Small intestine (tissue), 16 donors: ENCODE data around the gene SRGAP3. TPM values are rescaled to one million over a fixed set of nuclear protein-coding genes. Genes with fewer than 3 reads are reported as not detected.
"Not testable (repeated sequence)": the region's sequence is repeated elsewhere in the genome, so short reads cannot be mapped to it uniquely, and the experiment has no call there.

Experiments
- DNase-seq, 2 donors: peaks; one replicate each; pipeline versions ENCODE4 v3.0.0 to v3.0.0-alpha.2; 2013
- FAIRE-seq: peaks from 2 replicates; lab custom pipeline; 2012; peaks lifted over from hg19 to GRCh38; lab: Jason Lieb, UNC
- H3K27ac ChIP-seq, 3 donors: one replicate each; pipeline ENCODE4 v1.5.1; 2013; ENCODE audit warnings: low read length in 2 of 3, mild to moderate bottlenecking in 2 of 3, control low read depth in 1 of 3, inconsistent platforms in 1 of 3, low read depth in 1 of 3, moderate library complexity in 1 of 3
- H3K27me3 ChIP-seq, 3 donors: one replicate each; pipeline ENCODE4 v1.6.1; 2013; ENCODE audit warnings: low read length in 3 of 3, inconsistent platforms in 1 of 3; ENCODE audit not compliant: control insufficient read depth in 3 of 3, insufficient read depth in 3 of 3
- H3K36me3 ChIP-seq, 3 donors: one replicate each; pipeline ENCODE4 v1.6.1; 2013; ENCODE audit warnings: low read length in 3 of 3, inconsistent platforms in 1 of 3, low read depth in 1 of 3, mild to moderate bottlenecking in 1 of 3, moderate library complexity in 1 of 3; ENCODE audit not compliant: control insufficient read depth in 3 of 3, insufficient read depth in 2 of 3
- H3K4me1 ChIP-seq, 3 donors: one replicate each; pipeline ENCODE4 v1.6.1; 2013; ENCODE audit warnings: low read length in 2 of 3, inconsistent platforms in 1 of 3, low read depth in 1 of 3, mild to moderate bottlenecking in 1 of 3, moderate library complexity in 1 of 3; ENCODE audit not compliant: control insufficient read depth in 3 of 3, insufficient read depth in 2 of 3
- H3K4me3 ChIP-seq, 3 donors: one replicate each; pipeline ENCODE4 v1.5.1; 2013; ENCODE audit warnings: low read length in 3 of 3, control low read depth in 1 of 3, inconsistent platforms in 1 of 3, low read depth in 1 of 3, mild to moderate bottlenecking in 1 of 3, moderate library complexity in 1 of 3
- H3K9me3 ChIP-seq, 2 donors: one replicate each; pipeline ENCODE4 v1.6.1; 2013; ENCODE audit warnings: low read depth in 1 of 2, low read length in 1 of 2; ENCODE audit not compliant: control insufficient read depth in 2 of 2, insufficient read depth in 1 of 2
- WGBS, 3 donors: extraction: QIAGEN DNeasy Blood & Tissue Kit; methylation state at CpG; one replicate each; pipeline ENCODE4 v1.1.7; 2013; 5-methylcytosine and 5-hydroxymethylcytosine counted together
- long read RNA-seq, 10 donors: transcript quantifications; one replicate each; lab custom pipeline, GENCODE V29; 2026
- polyA plus RNA-seq, 4 donors: library from polyadenylated mRNA; stranded (reverse) in 3 of 4; unstranded in 1 of 4; fragments of 200-250 nt in 3 of 4; fragments of 120-200 nt in 1 of 4; gene quantifications; one replicate each; pipeline versions ENCODE4 v1.2.1 to v1.2.3, GENCODE V29; 2013
- donor health status: healthy with polysubstance abuse.
- donor health status: control.
- donor health status: control.
- donor health status: Bipolar disorder and iron deficiency.
- donor health status: healthy.

SRGAP3 gene
- polyA plus RNA-seq = 1 to 10 TPM in 3 of 4 donors, under 1 TPM in 1; 0.22 to 2.7 (median 1.2) TPM
- long read RNA-seq, donor 1 = 0 reads
- long read RNA-seq, donor 2 = 0 reads
- long read RNA-seq, donor 3 = 0 reads
- long read RNA-seq, donor 4 = 0 reads
- long read RNA-seq, donor 5 = 0 reads
- long read RNA-seq, donor 6 = 0 reads
- long read RNA-seq, donor 7 = 0 reads
- long read RNA-seq, donor 8 = 0 reads
- long read RNA-seq, donor 9 = 0 reads
- long read RNA-seq, donor 10, full-length matches to known transcripts = 1 of 1 reads
- long read RNA-seq, donor 10, partial matches to known transcripts = 0 of 1 reads
- long read RNA-seq, donor 10, other reads (novel, unspliced or antisense) = 0 of 1 reads

DNA sequence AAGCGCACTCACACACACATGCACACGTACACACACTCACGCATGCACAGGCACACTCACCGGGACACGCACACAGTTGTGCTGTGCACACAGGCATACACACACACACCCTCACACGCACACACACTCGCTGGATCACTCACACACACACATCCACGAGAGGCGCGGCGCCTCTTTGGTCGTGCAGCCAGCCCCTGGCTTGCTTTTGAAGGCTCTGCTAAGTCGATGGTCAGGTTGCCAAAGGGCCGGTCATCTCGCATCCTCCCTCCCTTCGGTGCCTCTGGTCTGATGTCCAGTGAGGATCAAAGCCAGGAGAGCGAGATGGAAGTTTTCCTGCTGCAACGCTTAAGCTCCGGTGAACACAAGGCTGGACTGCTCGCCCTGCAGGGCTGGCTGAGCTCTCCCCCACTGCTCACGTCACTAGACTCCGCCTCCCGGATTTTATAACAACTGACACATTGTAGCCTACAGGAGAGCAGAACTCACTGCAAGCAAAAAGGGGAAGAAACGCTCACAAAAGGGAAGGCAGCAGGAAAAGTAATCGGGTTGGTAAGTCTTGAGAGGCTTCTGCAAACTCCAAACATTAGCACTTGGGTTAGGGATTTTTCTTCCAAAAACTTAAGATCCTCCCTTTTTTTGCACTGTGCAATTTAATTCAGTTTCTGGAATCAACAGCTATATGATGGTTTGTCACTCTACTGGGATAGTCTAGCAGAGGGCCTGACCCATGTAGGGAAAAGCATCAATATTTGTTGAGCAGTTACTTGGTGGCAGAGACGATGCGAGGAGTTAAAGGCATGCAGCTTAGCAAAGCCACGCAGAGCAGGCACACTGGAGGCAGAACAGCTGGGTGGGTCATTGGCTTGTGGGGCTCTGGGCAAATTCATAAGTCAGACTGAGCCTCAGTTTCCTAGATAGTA is at the start of gene SRGAP3:
Gene SRGAP3, minus strand, starts transcription at position 374 of the 920 bp plus-strand sequence. CDS start 695 bp downstream, outside the sequence.
- Histone ChIP-seq H3K27me3 (no peaks in the 10 kb centered on the region), H3K4me1 (peaks cover 0 to 8% (median 5%) of the 10 kb centered on the region in 3 donors), H3K27ac (peak within 1 kb of the TSS in 1 of 3 donors; percentile 29), H3K4me3 (peak within 1 kb of the TSS; percentile 13 to 62 (median 47)), H3K9me3 (no peaks in the 10 kb centered on the region), H3K36me3 (no peaks in the 10 kb centered on the region)
- WGBS, 3 donors = 3 to 4% (median 4%) methylated on average over 28 of the region's 28 CpGs
- no peak for FAIRE-seq
- DNase-seq = peak; percentile 94 to 96

GRCh38 chr3:9298236-9298635 is 48.8 kb upstream of the SRGAP3 start:
- no peak overlapping the region for H3K27ac ChIP-seq
- no peaks in the 10 kb centered on the region for H3K9me3 ChIP-seq
- FAIRE-seq (no peak), DNase-seq (no peak)
- no peak overlapping the region for H3K4me3 ChIP-seq
- H3K36me3 ChIP-seq = no peaks in the 10 kb centered on the region
- no peaks in the 10 kb centered on the region for H3K27me3 ChIP-seq
- peaks cover 0 to 6% (median 0%) of the 10 kb centered on the region in 3 donors for H3K4me1 ChIP-seq

- DNase-seq = no peak
- H3K27me3 ChIP-seq = no peaks in the 10 kb centered on the region
- H3K36me3 ChIP-seq = no peaks in the 10 kb centered on the region
- no peaks in the 10 kb centered on the region for H3K9me3 ChIP-seq
- H3K4me1 ChIP-seq = no peaks in the 10 kb centered on the region
- H3K4me3 ChIP-seq = no peak overlapping the region
- H3K27ac ChIP-seq = no peak overlapping the region
- FAIRE-seq = no peak
- 92 to 97% (median 95%) methylated on average over 1 of the region's 1 CpG for WGBS, 3 donors
These were observed 46.8 kb upstream of the SRGAP3 start for GRCh38 chr3:9296241-9296640.

DNA sequence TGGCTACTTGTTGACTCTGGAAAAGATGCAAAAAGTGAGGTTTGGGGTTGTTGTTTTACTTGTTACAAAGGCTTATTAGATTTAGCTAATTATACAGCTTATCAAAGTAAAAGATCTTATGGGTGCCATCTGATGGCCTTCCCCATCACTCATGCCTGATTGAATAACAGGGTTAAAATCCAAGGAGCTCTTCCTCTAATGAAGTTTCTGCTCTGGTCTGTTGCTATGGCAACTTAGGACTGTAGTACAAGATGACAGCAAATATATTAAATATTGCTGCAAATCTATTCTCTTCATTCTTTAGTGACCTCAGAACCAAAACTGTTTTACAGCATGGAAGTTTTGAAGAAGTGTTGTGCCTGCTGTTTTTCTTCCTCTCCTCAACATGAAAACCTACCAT is 45.6 kb upstream of the SRGAP3 start:
- H3K27me3 ChIP-seq = no peaks in the 10 kb centered on the region
- FAIRE-seq = no peak
- H3K9me3 ChIP-seq = no peaks in the 10 kb centered on the region
- no peak overlapping the region for H3K27ac ChIP-seq
- H3K4me3 ChIP-seq = no peak overlapping the region
- H3K4me1 ChIP-seq = no peaks in the 10 kb centered on the region
- no peak for DNase-seq
- no peaks in the 10 kb centered on the region for H3K36me3 ChIP-seq

GRCh38 chr3:9293953-9294352 is 44.5 kb upstream of the SRGAP3 start:
- 86 to 94% (median 94%) methylated on average over 2 of the region's 2 CpGs for WGBS, 3 donors
- H3K27me3 ChIP-seq, H3K36me3 ChIP-seq, H3K4me1 ChIP-seq, H3K4me3 ChIP-seq, H3K27ac ChIP-seq, DNase-seq, FAIRE-seq, H3K9me3 ChIP-seq: not testable (repeated sequence)

- no peak for DNase-seq
- 78 to 89% (median 79%) methylated on average over 3 of the region's 3 CpGs for WGBS, 3 donors
- FAIRE-seq = no peak
- Histone ChIP-seq H3K4me3 (no peak overlapping the region), H3K9me3 (no peaks in the 10 kb centered on the region), H3K36me3 (no peaks in the 10 kb centered on the region), H3K27ac (no peak overlapping the region), H3K4me1 (no peaks in the 10 kb centered on the region), H3K27me3 (no peaks in the 10 kb centered on the region)
These were observed 43.6 kb upstream of the SRGAP3 start for GRCh38 chr3:9293076-9293475.

DNA sequence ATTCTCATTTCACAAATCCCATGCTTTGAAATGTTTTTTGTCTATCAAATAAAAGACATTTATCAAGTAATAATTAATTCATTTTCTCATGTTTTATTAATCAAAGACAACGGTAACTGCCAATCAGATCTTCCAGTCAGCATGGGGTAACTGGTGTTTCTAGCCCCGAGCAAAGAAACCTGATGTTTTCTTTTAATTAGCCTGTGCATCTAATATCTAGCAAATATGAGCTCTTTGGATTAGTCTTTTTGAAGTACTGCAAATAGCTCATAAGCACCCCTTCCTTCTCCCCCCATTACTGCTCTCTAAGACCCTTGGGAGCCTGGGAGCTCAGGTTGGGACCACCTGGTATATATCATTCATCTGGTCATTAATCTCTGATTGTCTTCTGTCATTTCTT is 43.1 kb upstream of the SRGAP3 start:
- FAIRE-seq (no peak), DNase-seq (no peak)
- Histone ChIP-seq H3K27ac (no peak overlapping the region), H3K4me3 (no peak overlapping the region), H3K4me1 (no peaks in the 10 kb centered on the region), H3K27me3 (no peaks in the 10 kb centered on the region), H3K9me3 (no peaks in the 10 kb centered on the region), H3K36me3 (no peaks in the 10 kb centered on the region)
- 85 to 90% (median 85%) methylated on average over 2 of the region's 2 CpGs for WGBS, 3 donors

GRCh38 chr3:9291821-9292410 is 42.5 kb upstream of the SRGAP3 start:
- no peaks in the 10 kb centered on the region for H3K4me1 ChIP-seq
- FAIRE-seq (no peak), DNase-seq (no peak)
- no peak overlapping the region for H3K27ac ChIP-seq
- no peak overlapping the region for H3K4me3 ChIP-seq
- H3K27me3 ChIP-seq = no peaks in the 10 kb centered on the region
- no peaks in the 10 kb centered on the region for H3K9me3 ChIP-seq
- no peaks in the 10 kb centered on the region for H3K36me3 ChIP-seq
- 66 to 92% (median 81%) methylated on average over 6 of the region's 6 CpGs for WGBS, 3 donors
